T-helper 17 cell (primary cell): ENCODE data around the gene RIPK3. TPM values are rescaled to one million over a fixed set of nuclear protein-coding genes. Genes with fewer than 3 reads are reported as not detected.
A peak's percentile ranks its signal among the peaks of the same experiment; 100 is the strongest.
"Not testable (repeated sequence)": the region's sequence is repeated elsewhere in the genome, so short reads cannot be mapped to it uniquely, and the experiment has no call there.

Experiments used
- ATAC-seq: fragments of 150-1000 bp; cut with Tn5 transposase; 2 replicates; pipeline ENCODE4 v1.10.0; 2021; ENCODE audit warnings: mild to moderate bottlenecking, moderate library complexity
- DNase-seq, 3 donors: peaks; one replicate each; pipeline versions ENCODE4 v3.0.0 to v3.0.0-alpha.2; 2020 to 2021
- H3K9me3 ChIP-seq: one replicate; pipeline ENCODE4 v1.7.0; 2013; ENCODE audit warnings: low read length, mild to moderate bottlenecking; ENCODE audit not compliant: control insufficient read depth, poor library complexity, severe bottlenecking
- H3K27ac Mint-ChIP-seq: one replicate; pipeline ENCODE4 v1.8.0; 2022; ENCODE audit warnings: mild to moderate bottlenecking, moderate library complexity, mixed read lengths
- H3K27me3 Mint-ChIP-seq: one replicate; pipeline ENCODE4 v1.8.0; 2022; ENCODE audit warnings: mixed read lengths
- H3K36me3 Mint-ChIP-seq: one replicate; pipeline ENCODE4 v1.8.0; 2022; ENCODE audit warnings: low read depth, mixed read lengths
- H3K4me1 Mint-ChIP-seq: one replicate; pipeline ENCODE4 v1.8.0; 2022; ENCODE audit warnings: mild to moderate bottlenecking, mixed read lengths
- H3K4me3 Mint-ChIP-seq: one replicate; pipeline ENCODE4 v1.8.0; 2022; ENCODE audit warnings: mild to moderate bottlenecking, moderate library complexity, mixed read lengths
- total RNA-seq, 4 donors: library from RNA in 2 of 4; stranded (reverse) in 2 of 4; gene quantifications; one replicate each; pipeline ENCODE4 v1.2.3 and lab custom pipeline; 2022 to 2026

The RIPK3 gene
- total RNA-seq = 10 to 100 TPM; 22.7 to 26.1 TPM
- 18.3 to 50.9 reads per million in 2 donors for total RNA-seq (lab: John Stamatoyannopoulos, UW)

GRCh38 chr14:24339284-24340151 is at the start of gene RIPK3:
Gene RIPK3, minus strand, starts transcription at chr14:24339991. Its CDS starts 165 bp downstream, at chr14:24339826.
- ATAC-seq = peak; percentile 95
- Mint-ChIP-seq H3K27ac (peak within 1 kb of the TSS; percentile 69), H3K4me1 (peaks cover 26% of the 10 kb centered on the region)

GRCh38 chr14:24389226-24389848 is 49.5 kb upstream of the RIPK3 start:
- Mint-ChIP-seq H3K27me3 (peaks cover 32% of the 10 kb centered on the region), H3K27ac (no peak overlapping the region), H3K4me1 (peaks cover 2% of the 10 kb centered on the region), H3K4me3 (no peak overlapping the region), H3K36me3 (peaks cover 2% of the 10 kb centered on the region)
- no peak for DNase-seq
- H3K9me3 ChIP-seq = no peaks in the 10 kb centered on the region
- ATAC-seq = no peak

More at GRCh38 chr14:24339284-24340151, at the start of gene RIPK3:
- Mint-ChIP-seq H3K4me3 (peak within 1 kb of the TSS; percentile 91), H3K27me3 (peaks cover 23% of the 10 kb centered on the region), H3K36me3 (peaks cover 7% of the 10 kb centered on the region)
- H3K9me3 ChIP-seq = no peaks in the 10 kb centered on the region
- DNase-seq = peak; percentile 46 to 51 (median 48)

GRCh38 chr14:24388474-24389179 is 48.8 kb upstream of the RIPK3 start:
- no peak for ATAC-seq
- no peaks in the 10 kb centered on the region for H3K9me3 ChIP-seq
- Mint-ChIP-seq H3K4me1 (peaks cover 4% of the 10 kb centered on the region), H3K27me3 (peaks cover 39% of the 10 kb centered on the region), H3K27ac (no peak overlapping the region), H3K4me3 (no peak overlapping the region), H3K36me3 (peaks cover 7% of the 10 kb centered on the region)
- DNase-seq = no peak

- not testable (repeated sequence) for H3K27ac Mint-ChIP-seq, H3K4me1 Mint-ChIP-seq, DNase-seq, H3K9me3 ChIP-seq, H3K36me3 Mint-ChIP-seq, ATAC-seq, H3K4me3 Mint-ChIP-seq
- peaks cover 41% of the 10 kb centered on the region for H3K27me3 Mint-ChIP-seq
Measured at GRCh38 chr14:24387579-24387978, 47.8 kb upstream of the RIPK3 start.

- Mint-ChIP-seq H3K36me3 (peaks cover 5% of the 10 kb centered on the region), H3K27me3 (peaks cover 36% of the 10 kb centered on the region), H3K4me1 (peaks cover 2% of the 10 kb centered on the region), H3K4me3 (no peak overlapping the region), H3K27ac (no peak overlapping the region)
- DNase-seq (no peak), ATAC-seq (no peak)
- no peaks in the 10 kb centered on the region for H3K9me3 ChIP-seq
Measured at GRCh38 chr14:24387009-24387345, 47.2 kb upstream of the RIPK3 start.

GRCh38 chr14:24385524-24385923 is 45.7 kb upstream of the RIPK3 start:
- Mint-ChIP-seq H3K27me3 (peaks cover 34% of the 10 kb centered on the region), H3K36me3 (peaks cover 5% of the 10 kb centered on the region), H3K4me3 (no peak overlapping the region), H3K27ac (no peak overlapping the region), H3K4me1 (peaks cover 2% of the 10 kb centered on the region)
- no peaks in the 10 kb centered on the region for H3K9me3 ChIP-seq
- DNase-seq = no peak
- ATAC-seq = no peak

GRCh38 chr14:24384169-24384568 is 44.4 kb upstream of the RIPK3 start:
- ATAC-seq (no peak), DNase-seq (no peak)
- peaks cover 7% of the 10 kb centered on the region for H3K36me3 Mint-ChIP-seq
- H3K4me1 Mint-ChIP-seq = peaks cover 2% of the 10 kb centered on the region
- no peak overlapping the region for H3K27ac Mint-ChIP-seq
- H3K9me3 ChIP-seq = no peaks in the 10 kb centered on the region
- H3K27me3 Mint-ChIP-seq = peaks cover 36% of the 10 kb centered on the region
- no peak overlapping the region for H3K4me3 Mint-ChIP-seq

GRCh38 chr14:24382064-24382371 is 42.2 kb upstream of the RIPK3 start:
- H3K4me3 Mint-ChIP-seq = no peak overlapping the region
- peaks cover 7% of the 10 kb centered on the region for H3K36me3 Mint-ChIP-seq
- H3K9me3 ChIP-seq = no peaks in the 10 kb centered on the region
- no peak for DNase-seq
- H3K27ac Mint-ChIP-seq = no peak overlapping the region
- H3K27me3 Mint-ChIP-seq = peaks cover 33% of the 10 kb centered on the region
- ATAC-seq = no peak
- H3K4me1 Mint-ChIP-seq = peaks cover 2% of the 10 kb centered on the region

GRCh38 chr14:24381363-24382063 is 41.7 kb upstream of the RIPK3 start:
- peaks cover 2% of the 10 kb centered on the region for H3K4me1 Mint-ChIP-seq
- H3K36me3 Mint-ChIP-seq = peaks cover 7% of the 10 kb centered on the region
- H3K27ac Mint-ChIP-seq = no peak overlapping the region
- no peak overlapping the region for H3K4me3 Mint-ChIP-seq
- peaks cover 28% of the 10 kb centered on the region for H3K27me3 Mint-ChIP-seq
- no peaks in the 10 kb centered on the region for H3K9me3 ChIP-seq
- ATAC-seq = peak; percentile 66
- DNase-seq = no peak

- peaks cover 2% of the 10 kb centered on the region for H3K4me1 Mint-ChIP-seq
- DNase-seq = no peak
- no peak overlapping the region for H3K4me3 Mint-ChIP-seq
- peaks cover 35% of the 10 kb centered on the region for H3K27me3 Mint-ChIP-seq
- H3K36me3 Mint-ChIP-seq = peaks cover 7% of the 10 kb centered on the region
- no peaks in the 10 kb centered on the region for H3K9me3 ChIP-seq
- no peak for ATAC-seq
- peak overlapping the region; percentile 79 for H3K27ac Mint-ChIP-seq
Measured at GRCh38 chr14:24379907-24380730, 40.3 kb upstream of the RIPK3 start.

- ATAC-seq (no peak), DNase-seq (no peak)
- Mint-ChIP-seq H3K4me3 (no peak overlapping the region), H3K27ac (peak overlapping the region; percentile 79), H3K4me1 (peaks cover 2% of the 10 kb centered on the region), H3K36me3 (peaks cover 6% of the 10 kb centered on the region), H3K27me3 (peaks cover 35% of the 10 kb centered on the region)
- H3K9me3 ChIP-seq = no peaks in the 10 kb centered on the region
Measured at GRCh38 chr14:24378981-24379906, 39.5 kb upstream of the RIPK3 start.
